HFFc6 (cell line): ENCODE data around the gene PPP1R14B. TPM values are rescaled to one million over a fixed set of nuclear protein-coding genes. Genes with fewer than 3 reads are reported as not detected.
A peak's percentile ranks its signal among the peaks of the same experiment; 100 is the strongest.

ENCODE experiments used
- DNase-seq: peaks from one replicate; pipeline ENCODE4 v3.0.0-alpha.2; 2018
- H3K27ac Mint-ChIP-seq: 2 replicates; pipeline ENCODE4 v1.8.0; 2020; ENCODE audit warnings: mild to moderate bottlenecking, mixed read lengths
- H3K27me3 Mint-ChIP-seq: 2 replicates; pipeline ENCODE4 v1.8.0; 2021; ENCODE audit warnings: mild to moderate bottlenecking, moderate library complexity, mixed read lengths; ENCODE audit not compliant: insufficient read depth
- H3K36me3 Mint-ChIP-seq: 2 replicates; pipeline ENCODE4 v1.8.0; 2021; ENCODE audit warnings: low read depth, mixed read lengths
- H3K4me1 Mint-ChIP-seq: 2 replicates; pipeline ENCODE4 v1.8.0; 2020; ENCODE audit warnings: low read depth, mixed read lengths
- H3K4me3 Mint-ChIP-seq: 2 replicates; pipeline ENCODE4 v1.8.0; 2020; ENCODE audit warnings: mild to moderate bottlenecking, moderate library complexity, mixed read lengths
- H3K9me3 Mint-ChIP-seq: 2 replicates; pipeline ENCODE4 v1.8.0; 2020; ENCODE audit warnings: mild to moderate bottlenecking, mixed read lengths
- CTCF ChIP-seq: fragments of 200-600 bp; sonication (generic); IDR thresholded peaks from 2 replicates; pipeline ENCODE4 v1.5.0; 2021; ENCODE audit warnings: antibody characterized with exemption, mild to moderate bottlenecking
- total RNA-seq, 6 experiments: library from RNA; stranded (reverse); fragmentation: NEBNext Ultra II Directional; extraction: Animal tissue kit (Norgen Biotek cat#: 25700); gene quantifications; 2 replicates in 1 of 6; 3 replicates in 5 of 6; pipeline ENCODE4 v1.2.3, GENCODE V29; 2021

PPP1R14B gene
- total RNA-seq, 6 experiments from 2014 or later, result 386 to 478 (median 429) TPM

DNA sequence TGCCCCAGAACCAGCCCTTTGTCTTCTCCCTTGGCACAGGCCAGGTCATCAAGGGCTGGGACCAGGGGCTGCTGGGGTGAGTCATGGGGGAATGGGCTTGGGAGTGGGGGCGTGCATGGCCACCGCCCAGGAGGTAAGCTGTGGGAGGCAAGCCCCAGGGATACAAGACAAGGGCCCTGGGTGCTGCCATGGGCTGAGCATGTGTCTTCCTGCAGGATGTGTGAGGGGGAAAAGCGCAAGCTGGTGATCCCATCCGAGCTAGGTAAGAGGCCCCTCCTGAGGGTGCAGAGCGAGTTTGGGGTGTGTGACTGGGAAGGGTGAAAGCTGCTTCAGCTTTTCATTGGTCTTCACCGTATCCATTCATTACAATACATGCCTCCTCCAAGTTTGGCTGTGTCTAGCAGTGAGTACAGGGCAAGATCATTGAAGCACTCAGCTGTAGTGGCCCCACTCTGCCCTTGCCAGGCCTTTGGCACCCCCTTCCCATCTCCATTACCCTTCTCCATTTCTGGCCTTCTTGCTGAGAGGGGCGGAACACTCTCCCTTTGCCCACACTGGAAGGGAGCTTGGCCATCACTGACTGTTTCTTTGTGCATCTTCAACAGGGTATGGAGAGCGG lies 3.4 kb downstream of the PPP1R14B start:
- H3K4me3 Mint-ChIP-seq, result peak overlapping the region; percentile 90
- H3K27me3 Mint-ChIP-seq, result peaks cover 4% of the 10 kb centered on the region
- H3K27ac Mint-ChIP-seq, result peak overlapping the region; percentile 70
- H3K9me3 Mint-ChIP-seq, result no peaks in the 10 kb centered on the region
- no peak for DNase-seq
- H3K4me1 Mint-ChIP-seq, result peaks cover 38% of the 10 kb centered on the region
- TF ChIP-seq CTCF, result no peak
- peaks cover 16% of the 10 kb centered on the region for H3K36me3 Mint-ChIP-seq

DNA sequence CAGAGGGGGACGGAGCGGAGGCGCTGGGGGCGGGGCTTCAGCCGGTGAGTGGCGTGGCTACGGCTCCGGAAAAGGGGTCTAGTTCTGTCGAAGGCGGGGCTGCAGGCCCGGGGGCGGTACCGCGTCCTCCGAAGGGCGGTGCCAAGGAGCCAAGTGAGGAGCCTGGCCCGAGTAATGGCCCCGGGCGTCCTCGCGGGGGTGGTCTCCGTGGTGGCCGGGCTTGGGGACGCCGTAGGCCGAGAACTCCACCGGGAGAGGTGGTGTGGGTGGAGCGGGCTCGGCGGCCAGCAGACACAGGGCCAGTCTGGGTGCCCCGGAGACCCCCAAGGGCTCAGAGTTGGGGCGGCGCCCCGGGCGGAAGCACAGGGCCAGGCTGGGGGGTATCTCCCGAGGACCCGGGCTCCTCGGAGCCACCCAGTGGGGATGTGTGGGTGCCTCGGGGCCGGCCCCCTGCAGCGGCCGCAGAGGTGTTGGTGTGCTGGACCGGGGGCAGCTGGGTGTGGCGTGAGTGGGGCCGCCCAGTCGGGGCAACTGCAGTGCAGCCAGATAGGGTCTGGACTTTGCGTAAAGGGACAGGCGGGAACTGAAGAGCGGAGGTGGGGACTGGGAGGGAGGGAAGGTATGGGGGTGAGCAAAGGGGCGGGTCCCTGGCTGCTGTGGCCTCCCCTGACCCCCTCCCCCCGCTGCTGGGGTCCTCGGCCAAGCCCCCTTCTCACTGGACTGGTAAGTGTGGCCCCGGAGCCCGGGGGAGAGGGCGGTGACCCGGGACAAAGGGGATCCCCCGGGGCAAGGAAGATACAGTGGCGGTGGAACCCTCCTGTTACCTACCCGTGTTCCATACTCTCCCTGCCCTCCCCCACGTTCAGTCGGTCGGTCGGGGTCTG lies 5.0 kb downstream of the PPP1R14B start:
- Mint-ChIP-seq H3K27ac (peak overlapping the region; percentile 98), H3K27me3 (peaks cover 4% of the 10 kb centered on the region), H3K4me3 (peak overlapping the region; percentile 90), H3K36me3 (peaks cover 16% of the 10 kb centered on the region), H3K9me3 (no peaks in the 10 kb centered on the region), H3K4me1 (peaks cover 30% of the 10 kb centered on the region)
- peak; percentile 7; the same call in 1 of the 2 replicates for TF ChIP-seq CTCF
- DNase-seq, result no peak

DNA sequence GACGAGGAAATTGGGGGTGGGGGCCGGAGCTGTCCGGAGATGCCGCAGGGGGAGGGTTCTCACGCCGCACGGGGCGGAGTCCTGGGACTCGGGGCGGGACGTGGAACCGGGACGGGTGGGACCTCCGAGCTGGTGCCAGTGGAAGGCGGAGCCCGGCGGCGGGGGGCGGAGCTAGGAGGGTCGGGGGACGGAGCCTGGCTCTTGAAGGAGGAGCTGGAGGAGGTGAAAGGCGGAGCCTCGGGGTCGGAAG lies 5.6 kb downstream of the PPP1R14B start:
- H3K4me1 Mint-ChIP-seq, result peaks cover 30% of the 10 kb centered on the region
- peak; percentile 99 for DNase-seq
- peak overlapping the region; percentile 90 for H3K4me3 Mint-ChIP-seq
- H3K27me3 Mint-ChIP-seq, result peaks cover 3% of the 10 kb centered on the region
- H3K27ac Mint-ChIP-seq, result peak overlapping the region; percentile 98
- H3K36me3 Mint-ChIP-seq, result peaks cover 16% of the 10 kb centered on the region
- no peak for TF ChIP-seq CTCF
- H3K9me3 Mint-ChIP-seq, result no peaks in the 10 kb centered on the region

- H3K4me1 Mint-ChIP-seq, result peaks cover 31% of the 10 kb centered on the region
- H3K27ac Mint-ChIP-seq, result peak within 1 kb of the TSS; percentile 98
- peaks cover 1% of the 10 kb centered on the region; the same call in 1 of the 2 replicates for H3K27me3 Mint-ChIP-seq
- no peak for TF ChIP-seq CTCF
- no peaks in the 10 kb centered on the region for H3K9me3 Mint-ChIP-seq
- DNase-seq, result peak; percentile 94
- H3K36me3 Mint-ChIP-seq, result peaks cover 12% of the 10 kb centered on the region
- peak within 1 kb of the TSS; percentile 90 for H3K4me3 Mint-ChIP-seq
These were observed 6.1 kb downstream of the PPP1R14B start, which contains the start of gene FKBP2 for GRCh38 chr11:64240435-64241240. Gene FKBP2 (plus strand): TSS chr11:64241095. CDS start chr11:64242388, 1,293 bp downstream.

DNA sequence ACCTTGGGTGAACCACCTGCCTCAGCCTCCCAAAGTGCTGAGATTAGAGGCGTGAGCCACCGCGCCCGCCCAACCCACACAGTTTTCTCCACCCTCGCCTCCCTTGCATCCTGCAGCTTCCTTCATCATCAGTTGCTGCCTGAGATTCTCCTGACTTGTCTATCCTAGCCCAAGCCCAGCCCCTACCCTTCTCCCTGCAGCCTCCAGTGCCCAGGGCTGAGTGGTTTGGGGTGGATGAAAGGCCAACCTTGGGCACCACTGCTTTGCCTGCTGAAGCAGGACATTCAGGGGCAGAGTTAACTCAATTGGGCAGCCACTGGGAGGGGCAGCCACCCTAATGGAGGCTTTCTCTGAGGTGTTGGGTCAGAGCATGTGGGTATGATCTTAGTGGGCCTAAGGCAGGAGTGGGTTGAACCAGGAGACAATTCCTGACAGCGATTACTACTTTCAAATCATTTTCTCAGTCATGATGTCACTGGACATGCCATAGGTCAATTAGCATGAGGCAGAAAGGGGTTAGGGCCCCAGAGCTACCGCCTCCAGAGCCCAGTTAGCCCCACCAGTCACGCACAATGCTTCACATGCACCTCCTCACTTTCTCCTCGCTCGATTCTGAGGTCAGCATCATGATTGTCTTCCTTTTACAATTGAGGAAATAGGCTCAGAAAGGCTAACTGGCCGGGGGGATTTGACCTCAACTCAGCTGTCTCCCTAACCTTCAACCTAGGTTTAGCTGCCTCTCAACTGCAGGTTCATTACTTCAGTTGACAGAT lies 6.9 kb downstream of the PPP1R14B start:
- DNase-seq, result no peak
- peaks cover 37% of the 10 kb centered on the region for H3K4me1 Mint-ChIP-seq
- peak overlapping the region; percentile 90 for H3K4me3 Mint-ChIP-seq
- no peak for TF ChIP-seq CTCF
- no peaks in the 10 kb centered on the region for H3K9me3 Mint-ChIP-seq
- H3K27ac Mint-ChIP-seq, result peak overlapping the region; percentile 98
- H3K36me3 Mint-ChIP-seq, result peaks cover 11% of the 10 kb centered on the region; the same call in 1 of the 2 replicates
- peaks cover 1% of the 10 kb centered on the region; the same call in 1 of the 2 replicates for H3K27me3 Mint-ChIP-seq
